ENCODE measurements around the gene ST14.
"Not testable (repeated sequence)": the region's sequence is repeated elsewhere in the genome, so short reads cannot be mapped to it uniquely, and the experiment has no call there.

The ST14 gene

GRCh38 chr11:130223291-130223971 is 63.8 kb downstream of the ST14 start:
- no peak for DNase-seq (ENCODE audit: low read depth in 2 of 2)

GRCh38 chr11:130227373-130227772 is 67.8 kb downstream of the ST14 start:
- DNase-seq (ENCODE audit: low read depth in 2 of 2) = no peak

- not testable (repeated sequence) for DNase-seq (ENCODE audit: low read depth in 2 of 2)
Measured at GRCh38 chr11:130233486-130233885, 73.9 kb downstream of the ST14 start.

GRCh38 chr11:130233888-130234287 is 74.3 kb downstream of the ST14 start:
- not testable (repeated sequence) for DNase-seq (ENCODE audit: low read depth in 2 of 2)

- DNase-seq (ENCODE audit: low read depth in 2 of 2) = no peak
Measured at GRCh38 chr11:130234315-130234714, 74.7 kb downstream of the ST14 start.

GRCh38 chr11:130237282-130238006 is 77.9 kb downstream of the ST14 start:
- no peak for DNase-seq (ENCODE audit: low read depth in 2 of 2)

- DNase-seq (ENCODE audit: low read depth in 2 of 2) = no peak
Measured at GRCh38 chr11:130241713-130242112, 82.1 kb downstream of the ST14 start.

GRCh38 chr11:130243816-130244215 is 84.2 kb downstream of the ST14 start:
- DNase-seq (ENCODE audit: low read depth in 2 of 2) = no peak

- no peak for DNase-seq (ENCODE audit: low read depth in 2 of 2)
Measured at GRCh38 chr11:130244848-130245247, 85.3 kb downstream of the ST14 start.

GRCh38 chr11:130245375-130245774 is 85.8 kb downstream of the ST14 start:
- not testable (repeated sequence) for DNase-seq (ENCODE audit: low read depth in 2 of 2)

- DNase-seq (ENCODE audit: low read depth in 2 of 2) = no peak
Measured at GRCh38 chr11:130246270-130246669, 86.7 kb downstream of the ST14 start.

GRCh38 chr11:130246738-130247137 is 87.2 kb downstream of the ST14 start:
- DNase-seq (ENCODE audit: low read depth in 2 of 2) = no peak

GRCh38 chr11:130247319-130247718 is 87.7 kb downstream of the ST14 start:
- no peak for DNase-seq (ENCODE audit: low read depth in 2 of 2)

- no peak for DNase-seq (ENCODE audit: low read depth in 2 of 2)
Measured at GRCh38 chr11:130249371-130249770, 89.8 kb downstream of the ST14 start.

- not testable (repeated sequence) for DNase-seq (ENCODE audit: low read depth in 2 of 2)
Measured at GRCh38 chr11:130249929-130250328, 90.3 kb downstream of the ST14 start.

GRCh38 chr11:130251763-130252162 is 92.2 kb downstream of the ST14 start:
- not testable (repeated sequence) for DNase-seq (ENCODE audit: low read depth in 2 of 2)
